ENCODE data around the gene ACTRT1.
A peak's percentile ranks its signal among the peaks of the same experiment; 100 is the strongest.

Gene ACTRT1

DNA sequence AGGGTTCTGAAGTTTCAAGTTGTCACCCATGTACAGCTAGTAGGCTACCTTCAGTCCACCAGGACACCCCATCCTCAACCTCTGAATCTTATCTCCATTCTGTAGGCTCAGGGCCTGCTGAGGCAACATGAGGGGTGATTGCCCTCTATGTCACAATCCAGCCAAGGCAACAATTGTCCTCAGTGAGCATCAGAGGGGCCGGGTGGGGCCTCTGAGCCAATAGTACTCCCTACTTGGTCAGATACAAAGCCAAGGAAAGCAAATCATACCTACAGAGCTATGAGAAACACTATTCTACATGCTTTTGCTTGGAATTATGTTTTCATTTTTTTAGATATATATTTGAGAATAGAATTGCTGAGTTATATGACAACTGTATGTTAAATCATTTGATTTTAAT lies at the start of gene ACTRT1:
Gene ACTRT1 (minus strand): TSS at position 101 of the 400 bp plus-strand sequence. CDS start 197 bp downstream, outside the sequence.
- in situ Hi-C loops (cut with HindIII; ENCODE audit: low sequenced_read_pairs), result no loop called here

DNA sequence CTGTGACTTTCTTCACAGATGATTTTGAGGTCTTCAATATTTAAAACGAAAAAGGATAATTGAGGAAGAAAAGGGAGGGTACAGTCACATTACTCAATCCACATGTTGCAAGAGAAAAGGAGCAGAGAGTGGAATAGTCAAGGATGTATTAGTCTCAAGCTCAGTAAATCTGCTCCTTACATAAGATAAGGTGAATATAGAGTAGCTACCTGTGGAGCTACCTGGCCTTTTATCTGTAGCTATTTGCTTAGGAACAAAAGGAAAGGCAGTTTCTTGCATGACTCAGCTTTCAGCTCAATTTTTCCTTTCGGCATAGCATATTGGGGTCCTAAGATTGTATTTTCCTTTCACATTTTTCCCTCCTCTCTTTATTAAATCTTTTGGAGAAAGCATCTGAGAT lies 26.3 kb upstream of the ACTRT1 start:
- DNase-seq (ENCODE audit: low read depth, low spot score), result no peak
- TF ChIP-seq, protein P1, sequence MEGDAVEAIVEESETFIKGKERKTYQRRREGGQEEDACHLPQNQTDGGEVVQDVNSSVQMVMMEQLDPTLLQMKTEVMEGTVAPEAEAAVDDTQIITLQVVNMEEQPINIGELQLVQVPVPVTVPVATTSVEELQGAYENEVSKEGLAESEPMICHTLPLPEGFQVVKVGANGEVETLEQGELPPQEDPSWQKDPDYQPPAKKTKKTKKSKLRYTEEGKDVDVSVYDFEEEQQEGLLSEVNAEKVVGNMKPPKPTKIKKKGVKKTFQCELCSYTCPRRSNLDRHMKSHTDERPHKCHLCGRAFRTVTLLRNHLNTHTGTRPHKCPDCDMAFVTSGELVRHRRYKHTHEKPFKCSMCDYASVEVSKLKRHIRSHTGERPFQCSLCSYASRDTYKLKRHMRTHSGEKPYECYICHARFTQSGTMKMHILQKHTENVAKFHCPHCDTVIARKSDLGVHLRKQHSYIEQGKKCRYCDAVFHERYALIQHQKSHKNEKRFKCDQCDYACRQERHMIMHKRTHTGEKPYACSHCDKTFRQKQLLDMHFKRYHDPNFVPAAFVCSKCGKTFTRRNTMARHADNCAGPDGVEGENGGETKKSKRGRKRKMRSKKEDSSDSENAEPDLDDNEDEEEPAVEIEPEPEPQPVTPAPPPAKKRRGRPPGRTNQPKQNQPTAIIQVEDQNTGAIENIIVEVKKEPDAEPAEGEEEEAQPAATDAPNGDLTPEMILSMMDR (IDR thresholded peaks at IDR 0.05; ENCODE audit: low read depth, low read length), result no peak
- no peak overlapping the region for H3K4me3 ChIP-seq (ENCODE audit: low read depth, low read length)
- in situ Hi-C loops (cut with HindIII; ENCODE audit: low sequenced_read_pairs), result no loop called here

More for the DNA sequence above, at the start of gene ACTRT1:
- no peak within 1 kb of the TSS for H3K4me3 ChIP-seq (ENCODE audit: low read depth, low read length)
- TF ChIP-seq, protein P1 (IDR thresholded peaks at IDR 0.05; ENCODE audit: low read depth, low read length), result no peak
- DNase-seq (ENCODE audit: low read depth, low spot score), result no peak

DNA sequence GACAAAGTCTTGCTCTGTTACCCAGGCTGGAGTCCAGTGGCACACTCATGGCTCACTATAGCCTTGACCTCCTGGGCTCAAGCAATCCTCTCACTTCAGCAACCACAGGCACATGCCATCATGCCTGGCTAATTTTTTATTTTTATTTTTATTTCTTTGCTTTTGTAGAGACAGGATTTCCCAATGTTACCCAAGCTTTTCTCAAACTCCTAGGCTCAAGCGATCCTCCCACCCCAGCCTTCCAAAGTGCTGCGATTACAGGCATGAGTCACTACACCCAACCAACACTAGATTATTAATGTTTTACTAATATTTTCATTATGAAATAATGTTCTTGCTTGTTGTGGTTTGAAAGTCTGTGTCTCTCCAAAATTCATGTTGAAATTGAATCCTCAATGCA lies 5.2 kb upstream of the ACTRT1 start:
- TF ChIP-seq, protein P1 (IDR thresholded peaks at IDR 0.05; ENCODE audit: low read depth, low read length), result no peak
- in situ Hi-C loops (cut with HindIII; ENCODE audit: low sequenced_read_pairs), result no loop called here

DNA sequence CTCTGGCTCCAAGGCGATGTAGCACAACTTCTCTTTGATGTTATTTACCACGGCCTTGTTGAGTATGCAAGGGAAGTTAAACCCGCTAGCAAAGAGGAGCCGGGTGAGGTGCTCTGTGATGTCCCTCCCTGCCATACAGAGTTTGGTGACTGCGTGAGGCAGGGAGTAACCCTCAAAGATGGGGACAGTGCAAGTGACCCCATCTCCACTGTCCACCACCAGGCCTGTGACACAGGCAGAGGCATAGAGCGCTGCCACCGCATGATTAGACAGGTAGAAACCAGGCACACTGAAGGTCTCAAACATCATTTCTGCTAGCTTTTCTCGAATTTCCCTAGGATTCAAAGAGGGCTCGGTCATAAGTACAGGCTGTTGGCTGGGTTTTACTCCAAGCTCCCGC lies 677 bp downstream of the ACTRT1 start:
- in situ Hi-C loops (cut with HindIII; ENCODE audit: low sequenced_read_pairs), result no loop called here
- no peak for DNase-seq (ENCODE audit: low read depth, low spot score)
- TF ChIP-seq, protein P1 (IDR thresholded peaks at IDR 0.05; ENCODE audit: low read depth, low read length), result no peak
- H3K4me3 ChIP-seq (ENCODE audit: low read depth, low read length), result no peak overlapping the region

More for the DNA sequence above, 5.2 kb upstream of the ACTRT1 start:
- no peak overlapping the region for H3K4me3 ChIP-seq (ENCODE audit: low read depth, low read length)
- DNase-seq (ENCODE audit: low read depth, low spot score), result no peak

DNA sequence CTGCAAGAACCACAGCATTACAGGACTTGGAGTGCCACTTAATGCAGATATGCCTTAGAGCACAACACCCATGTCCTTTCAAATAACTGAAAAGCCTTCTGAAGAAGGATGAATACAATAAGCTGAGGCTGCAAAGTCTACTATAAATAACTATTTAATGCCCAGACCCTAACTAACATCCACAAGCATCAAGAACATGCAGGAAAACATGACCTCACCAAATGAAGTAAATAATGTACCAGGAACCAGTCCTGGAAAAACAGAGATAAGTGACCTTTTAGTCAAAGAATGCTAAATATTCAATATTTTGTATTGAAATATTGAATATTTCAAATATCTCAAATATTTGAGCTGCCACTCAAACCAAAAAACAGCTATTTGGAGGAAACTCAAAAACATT lies 16.9 kb downstream of the ACTRT1 start:
- TF ChIP-seq, protein P1 (IDR thresholded peaks at IDR 0.05; ENCODE audit: low read depth, low read length), result no peak
- DNase-seq (ENCODE audit: low read depth, low spot score), result no peak
- in situ Hi-C loops (cut with HindIII; ENCODE audit: low sequenced_read_pairs), result no loop called here
- H3K4me3 ChIP-seq (ENCODE audit: low read depth, low read length), result no peak overlapping the region

DNA sequence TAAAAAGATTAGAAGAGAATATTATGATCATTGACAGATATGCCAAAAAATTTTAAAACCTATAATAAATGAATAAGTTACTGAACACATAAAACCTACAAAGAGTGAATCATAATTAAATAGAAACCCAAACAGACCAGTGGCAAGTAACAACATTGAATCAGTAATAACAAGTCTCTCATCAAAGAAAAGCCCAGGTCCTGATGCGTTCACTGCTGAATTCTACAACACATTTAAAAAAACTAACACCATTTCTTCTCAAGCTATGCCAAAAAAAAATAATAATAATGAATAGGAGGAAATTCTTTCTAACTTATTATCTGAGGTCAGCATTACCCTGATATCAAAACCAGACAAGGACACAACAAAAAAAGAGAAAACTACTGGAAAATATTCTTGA lies 30.6 kb downstream of the ACTRT1 start:
- no peak overlapping the region for H3K4me3 ChIP-seq (ENCODE audit: low read depth, low read length)
- TF ChIP-seq, protein P1 (IDR thresholded peaks at IDR 0.05; ENCODE audit: low read depth, low read length), result no peak
- no peak for DNase-seq (ENCODE audit: low read depth, low spot score)
- in situ Hi-C loops (cut with HindIII; ENCODE audit: low sequenced_read_pairs), result no loop called here

DNA sequence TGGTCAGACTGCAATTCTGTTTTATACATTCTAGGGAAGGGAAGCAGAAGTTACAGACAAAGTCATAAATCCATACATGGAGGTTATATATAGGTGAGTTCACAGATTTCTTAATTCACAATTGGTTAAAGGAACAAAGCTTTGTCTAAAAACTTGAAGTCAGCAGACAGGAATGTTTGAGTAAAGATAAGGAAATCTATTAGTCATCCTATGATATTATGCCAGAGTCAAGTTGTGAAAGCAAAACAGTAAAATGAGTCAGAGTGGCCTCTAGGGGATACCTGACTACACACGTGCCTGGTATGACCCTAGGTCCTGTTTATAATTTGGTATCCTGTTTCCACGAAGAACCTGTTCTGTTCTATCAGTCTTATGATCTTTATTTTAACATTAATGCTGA lies 31.5 kb downstream of the ACTRT1 start:
- in situ Hi-C loops (cut with HindIII; ENCODE audit: low sequenced_read_pairs), result no loop called here
- TF ChIP-seq, protein P1 (IDR thresholded peaks at IDR 0.05; ENCODE audit: low read depth, low read length), result no peak
- DNase-seq (ENCODE audit: low read depth, low spot score), result peak; percentile 64
- no peak overlapping the region for H3K4me3 ChIP-seq (ENCODE audit: low read depth, low read length)

Data from astrocyte of the spinal cord (primary cell).